ENCODE measurements around the gene ENKD1. TPM values are rescaled to one million over a fixed set of nuclear protein-coding genes. Genes with fewer than 3 reads are reported as not detected.

Gene ENKD1
- polyA plus RNA-seq, 2 of the 4 experiments (the other 2 are of a cell fraction), result 4.0 to 12.2 TPM

- peaks cover 8% of the 10 kb centered on the region for H3K4me1 ChIP-seq
- no peak overlapping the region for H3K27ac ChIP-seq
- DNase-seq (ENCODE audit: low read depth in 1 of 2, low spot score in 1 of 2) (no peak), FAIRE-seq (no peak), ATAC-seq (no peak)
- 76% methylated on average over 1 of the region's 1 CpG for WGBS (ENCODE audit: missing lambda C conversion rate)
- no peak overlapping the region for H3K4me2 ChIP-seq
- POLR2A ChIA-PET, result no interaction called here
- no peaks in the 10 kb centered on the region for H3K9me3 ChIP-seq
- CTCF ChIA-PET, result interaction anchor here (0.6 to 1.1 kb wide), 2 partner anchors 37 to 102 kb away, joined by 3 to 4 read pairs; no protein-coding TSS in a partner anchor
- TF ChIP-seq ZFP36 (IDR thresholded peaks at IDR 0.05; ENCODE audit: borderline replicate concordance, partially characterized antibody) (no peak), FOSL2 (IDR thresholded peaks at IDR 0.05) (no peak), FOSL2 (CRISPR knock-in tag; IDR thresholded peaks at IDR 0.05) (no peak), BHLHE40 (IDR thresholded peaks at IDR 0.05; ENCODE audit: low read depth, low read length) (no peak), EHMT2 (IDR thresholded peaks at IDR 0.05; ENCODE audit: low read depth) (no peak), KDM1A (IDR thresholded peaks at IDR 0.05; ENCODE audit: low read depth) (no peak), ATOH8 (CRISPR knock-in tag; IDR thresholded peaks at IDR 0.05; ENCODE audit: low read depth) (no peak), NFE2L2 (conservative IDR thresholded peaks at IDR 0.05; ENCODE audit: low read length) (no peak), HOXA7 (CRISPR knock-in tag; IDR thresholded peaks at IDR 0.05) (no peak), RCOR1 (IDR thresholded peaks at IDR 0.05; ENCODE audit: low read depth, low read length) (no peak), EHF (CRISPR knock-in tag; IDR thresholded peaks at IDR 0.05) (no peak)
- TF ChIP-seq, protein P1, sequence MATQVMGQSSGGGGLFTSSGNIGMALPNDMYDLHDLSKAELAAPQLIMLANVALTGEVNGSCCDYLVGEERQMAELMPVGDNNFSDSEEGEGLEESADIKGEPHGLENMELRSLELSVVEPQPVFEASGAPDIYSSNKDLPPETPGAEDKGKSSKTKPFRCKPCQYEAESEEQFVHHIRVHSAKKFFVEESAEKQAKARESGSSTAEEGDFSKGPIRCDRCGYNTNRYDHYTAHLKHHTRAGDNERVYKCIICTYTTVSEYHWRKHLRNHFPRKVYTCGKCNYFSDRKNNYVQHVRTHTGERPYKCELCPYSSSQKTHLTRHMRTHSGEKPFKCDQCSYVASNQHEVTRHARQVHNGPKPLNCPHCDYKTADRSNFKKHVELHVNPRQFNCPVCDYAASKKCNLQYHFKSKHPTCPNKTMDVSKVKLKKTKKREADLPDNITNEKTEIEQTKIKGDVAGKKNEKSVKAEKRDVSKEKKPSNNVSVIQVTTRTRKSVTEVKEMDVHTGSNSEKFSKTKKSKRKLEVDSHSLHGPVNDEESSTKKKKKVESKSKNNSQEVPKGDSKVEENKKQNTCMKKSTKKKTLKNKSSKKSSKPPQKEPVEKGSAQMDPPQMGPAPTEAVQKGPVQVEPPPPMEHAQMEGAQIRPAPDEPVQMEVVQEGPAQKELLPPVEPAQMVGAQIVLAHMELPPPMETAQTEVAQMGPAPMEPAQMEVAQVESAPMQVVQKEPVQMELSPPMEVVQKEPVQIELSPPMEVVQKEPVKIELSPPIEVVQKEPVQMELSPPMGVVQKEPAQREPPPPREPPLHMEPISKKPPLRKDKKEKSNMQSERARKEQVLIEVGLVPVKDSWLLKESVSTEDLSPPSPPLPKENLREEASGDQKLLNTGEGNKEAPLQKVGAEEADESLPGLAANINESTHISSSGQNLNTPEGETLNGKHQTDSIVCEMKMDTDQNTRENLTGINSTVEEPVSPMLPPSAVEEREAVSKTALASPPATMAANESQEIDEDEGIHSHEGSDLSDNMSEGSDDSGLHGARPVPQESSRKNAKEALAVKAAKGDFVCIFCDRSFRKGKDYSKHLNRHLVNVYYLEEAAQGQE (IDR thresholded peaks at IDR 0.05), result no peak
- H3K4me3 ChIP-seq, result no peak overlapping the region
Observed at GRCh38 chr16:67714522-67714921, 48.0 kb upstream of the ENKD1 start.

DNA sequence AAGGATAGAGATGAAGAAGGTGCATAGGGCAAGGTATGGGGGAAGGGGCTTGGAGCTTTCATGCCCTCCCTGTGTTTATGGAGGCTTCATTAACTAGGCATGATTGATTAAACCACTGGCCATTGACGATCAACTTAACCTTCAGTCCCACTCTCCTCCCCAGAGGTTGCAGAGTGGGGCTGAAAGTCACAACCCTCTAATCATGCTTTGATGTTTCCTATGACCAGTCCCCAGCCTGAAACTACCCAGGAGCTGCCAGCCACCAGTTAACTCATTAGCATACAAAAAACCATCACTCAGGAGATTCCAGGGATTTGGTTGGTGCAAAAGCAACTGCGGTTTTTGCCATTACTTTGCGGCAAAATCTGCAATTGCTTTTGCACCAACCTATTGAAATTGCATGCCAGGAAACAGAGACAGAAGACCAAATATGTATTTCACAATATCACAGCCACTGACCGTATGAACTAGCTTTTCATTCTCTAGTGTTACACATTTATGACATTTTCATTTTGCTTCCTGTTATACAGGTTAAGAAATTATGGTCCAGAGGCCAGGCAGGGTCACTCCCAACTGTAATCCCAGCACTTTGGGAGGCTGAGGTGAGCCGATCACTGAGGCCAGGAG lies 47.2 kb upstream of the ENKD1 start:
- WGBS (ENCODE audit: missing lambda C conversion rate), result 86% methylated on average over 5 of the region's 5 CpGs
- DNase-seq (ENCODE audit: low read depth in 1 of 2, low spot score in 1 of 2), result no peak
- H3K4me2 ChIP-seq, result no peak overlapping the region
- no peaks in the 10 kb centered on the region for H3K9me3 ChIP-seq
- H3K4me3 ChIP-seq, result no peak overlapping the region
- ChIA-PET CTCF (interaction anchor here (1.0 to 1.1 kb wide), 2 partner anchors 41 to 103 kb away, joined by 3 read pairs; no protein-coding TSS in a partner anchor), POLR2A (no interaction called here)
- no peak for FAIRE-seq
- no peak for ATAC-seq
- H3K27ac ChIP-seq, result no peak overlapping the region
- H3K4me1 ChIP-seq, result peaks cover 8% of the 10 kb centered on the region
- TF ChIP-seq RCOR1 (IDR thresholded peaks at IDR 0.05; ENCODE audit: low read depth, low read length) (no peak), KDM5A (IDR thresholded peaks at IDR 0.05) (no peak), PBX3 (IDR thresholded peaks at IDR 0.05) (no peak), POLR2A (IDR thresholded peaks at IDR 0.05; ENCODE audit: low read length) (no peak), RFX5 (IDR thresholded peaks at IDR 0.05) (no peak), POLR2AphosphoS2 (conservative IDR thresholded peaks at IDR 0.05; ENCODE audit: low read length) (no peak), ELK1 (IDR thresholded peaks at IDR 0.05; ENCODE audit: low read depth, low read length) (no peak), CEBPB (IDR thresholded peaks at IDR 0.05) (no peak), NPAS2 (CRISPR knock-in tag; IDR thresholded peaks at IDR 0.05; ENCODE audit: borderline replicate concordance) (no peak), HEYL (CRISPR knock-in tag; IDR thresholded peaks at IDR 0.05) (no peak), ESRRA (IDR thresholded peaks at IDR 0.05; ENCODE audit: borderline replicate concordance, low read length) (no peak), RAD21 (conservative IDR thresholded peaks at IDR 0.05 in 1 of 2, IDR thresholded peaks at IDR 0.05 in 1 of 2) (no peak), ZC3H11A (IDR thresholded peaks at IDR 0.05) (no peak)
- TF ChIP-seq, protein P1 (IDR thresholded peaks at IDR 0.05), result no peak
- TF ChIP-seq, protein P2, sequence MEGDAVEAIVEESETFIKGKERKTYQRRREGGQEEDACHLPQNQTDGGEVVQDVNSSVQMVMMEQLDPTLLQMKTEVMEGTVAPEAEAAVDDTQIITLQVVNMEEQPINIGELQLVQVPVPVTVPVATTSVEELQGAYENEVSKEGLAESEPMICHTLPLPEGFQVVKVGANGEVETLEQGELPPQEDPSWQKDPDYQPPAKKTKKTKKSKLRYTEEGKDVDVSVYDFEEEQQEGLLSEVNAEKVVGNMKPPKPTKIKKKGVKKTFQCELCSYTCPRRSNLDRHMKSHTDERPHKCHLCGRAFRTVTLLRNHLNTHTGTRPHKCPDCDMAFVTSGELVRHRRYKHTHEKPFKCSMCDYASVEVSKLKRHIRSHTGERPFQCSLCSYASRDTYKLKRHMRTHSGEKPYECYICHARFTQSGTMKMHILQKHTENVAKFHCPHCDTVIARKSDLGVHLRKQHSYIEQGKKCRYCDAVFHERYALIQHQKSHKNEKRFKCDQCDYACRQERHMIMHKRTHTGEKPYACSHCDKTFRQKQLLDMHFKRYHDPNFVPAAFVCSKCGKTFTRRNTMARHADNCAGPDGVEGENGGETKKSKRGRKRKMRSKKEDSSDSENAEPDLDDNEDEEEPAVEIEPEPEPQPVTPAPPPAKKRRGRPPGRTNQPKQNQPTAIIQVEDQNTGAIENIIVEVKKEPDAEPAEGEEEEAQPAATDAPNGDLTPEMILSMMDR (IDR thresholded peaks at IDR 0.05), result no peak
